HepG2 (cell line): Measurements from ENCODE around the gene ARL4C. TPM values are rescaled to one million over a fixed set of nuclear protein-coding genes. Genes with fewer than 3 reads are reported as not detected.

Source experiments
- MIXL1 ChIP-seq: IDR thresholded peaks from 2 replicates; pipeline ENCODE4 v1.6.1; 2016
- PRMT3 ChIP-seq: sonication (generic); formaldehyde crosslinking; IDR thresholded peaks from 2 replicates; pipeline ENCODE4 v1.8.1; 2022; ENCODE audit warnings: low read depth, mild to moderate bottlenecking, moderate library complexity, missing genetic modification reagents, borderline replicate concordance
- SMARCE1 ChIP-seq: fragments of 450-650 bp; IDR thresholded peaks from 2 replicates; pipeline ENCODE4 v1.6.1; 2017; ENCODE audit warnings: borderline replicate concordance
- ZBTB4 ChIP-seq: sonication (generic); formaldehyde crosslinking; IDR thresholded peaks from 2 replicates; pipeline ENCODE4 v1.4.0; 2020; ENCODE audit warnings: missing genetic modification reagents, mild to moderate bottlenecking, borderline replicate concordance
- ZBTB8A ChIP-seq: sonication (generic); formaldehyde crosslinking; IDR thresholded peaks from 2 replicates; pipeline ENCODE4 v1.4.0; 2020; ENCODE audit warnings: mild to moderate bottlenecking, low read depth, missing genetic modification reagents, borderline replicate concordance
- ZKSCAN1 ChIP-seq: fragments of 150-350 bp; IDR thresholded peaks from 2 replicates; pipeline ENCODE4 v1.6.1; 2014; ENCODE audit warnings: low read length
- ZNF232 ChIP-seq: sonication (generic); formaldehyde crosslinking; IDR thresholded peaks from 2 replicates; pipeline ENCODE4 v1.4.0; 2020; ENCODE audit warnings: missing genetic modification reagents, borderline replicate concordance
- ZNF350 ChIP-seq: sonication (generic); formaldehyde crosslinking; IDR thresholded peaks from 2 replicates; pipeline ENCODE4 v1.4.0; 2020; ENCODE audit warnings: mild to moderate bottlenecking, low read depth, missing genetic modification reagents, borderline replicate concordance
- ZNF512 ChIP-seq: sonication (generic); formaldehyde crosslinking; IDR thresholded peaks from 2 replicates; pipeline ENCODE4 v1.4.0; 2020; ENCODE audit warnings: mild to moderate bottlenecking, missing genetic modification reagents
- polyA plus RNA-seq, 8 experiments: library from polyadenylated mRNA; depleted of rRNA in 3 of 8; stranded (reverse) in 7 of 8; unstranded in 1 of 8; fragments of >200 nt; fragmentation: Illumina TruSeq in 4 of 8; extraction: Trizol in 4 of 8; gene quantifications; 2 replicates each; pipeline versions ENCODE4 v1.2.1 to v1.2.3, GENCODE V29; 2011 to 2016; ENCODE audit warnings: low read depth in 4 of 8, missing spikeins in 1 of 8, mixed read lengths in 1 of 8; ENCODE audit not compliant: insufficient read depth in 1 of 8
- total RNA-seq, 5 experiments: library from RNA; depleted of rRNA; stranded (reverse); fragments of >200 nt; fragmentation: Illumina TruSeq; extraction: Trizol; gene quantifications; 2 replicates each; pipeline ENCODE4 v1.2.3, GENCODE V29; 2016; ENCODE audit warnings: low read depth in 1 of 5
- TF ChIP-seq, protein P1 (sequence below): sonication (generic); formaldehyde crosslinking; IDR thresholded peaks from 2 replicates; pipeline ENCODE4 v1.4.0; 2020; ENCODE audit warnings: missing genetic modification reagents
- TF ChIP-seq, protein P2 (sequence below): sonication (generic); formaldehyde crosslinking; IDR thresholded peaks from 2 replicates; pipeline ENCODE4 v1.8.1; 2023; ENCODE audit warnings: mild to moderate bottlenecking, missing genetic modification reagents
- TF ChIP-seq, protein P3 (sequence below): sonication (generic); formaldehyde crosslinking; conservative IDR thresholded peaks from 2 replicates; pipeline ENCODE4 v1.4.0; 2020; ENCODE audit warnings: mild to moderate bottlenecking, missing genetic modification reagents, moderate library complexity
- TF ChIP-seq, protein P4 (sequence below): sonication (generic); formaldehyde crosslinking; IDR thresholded peaks from 2 replicates; pipeline ENCODE4 v1.4.0; 2020; ENCODE audit warnings: missing genetic modification reagents; ENCODE audit errors: not compliant biosample characterization

ARL4C gene
- total and polyA plus RNA-seq, 2 of the 13 experiments (the other 11 are each of a cell fraction or from before 2014, with no cell fraction given), result 0.07 to 0.15 TPM

DNA sequence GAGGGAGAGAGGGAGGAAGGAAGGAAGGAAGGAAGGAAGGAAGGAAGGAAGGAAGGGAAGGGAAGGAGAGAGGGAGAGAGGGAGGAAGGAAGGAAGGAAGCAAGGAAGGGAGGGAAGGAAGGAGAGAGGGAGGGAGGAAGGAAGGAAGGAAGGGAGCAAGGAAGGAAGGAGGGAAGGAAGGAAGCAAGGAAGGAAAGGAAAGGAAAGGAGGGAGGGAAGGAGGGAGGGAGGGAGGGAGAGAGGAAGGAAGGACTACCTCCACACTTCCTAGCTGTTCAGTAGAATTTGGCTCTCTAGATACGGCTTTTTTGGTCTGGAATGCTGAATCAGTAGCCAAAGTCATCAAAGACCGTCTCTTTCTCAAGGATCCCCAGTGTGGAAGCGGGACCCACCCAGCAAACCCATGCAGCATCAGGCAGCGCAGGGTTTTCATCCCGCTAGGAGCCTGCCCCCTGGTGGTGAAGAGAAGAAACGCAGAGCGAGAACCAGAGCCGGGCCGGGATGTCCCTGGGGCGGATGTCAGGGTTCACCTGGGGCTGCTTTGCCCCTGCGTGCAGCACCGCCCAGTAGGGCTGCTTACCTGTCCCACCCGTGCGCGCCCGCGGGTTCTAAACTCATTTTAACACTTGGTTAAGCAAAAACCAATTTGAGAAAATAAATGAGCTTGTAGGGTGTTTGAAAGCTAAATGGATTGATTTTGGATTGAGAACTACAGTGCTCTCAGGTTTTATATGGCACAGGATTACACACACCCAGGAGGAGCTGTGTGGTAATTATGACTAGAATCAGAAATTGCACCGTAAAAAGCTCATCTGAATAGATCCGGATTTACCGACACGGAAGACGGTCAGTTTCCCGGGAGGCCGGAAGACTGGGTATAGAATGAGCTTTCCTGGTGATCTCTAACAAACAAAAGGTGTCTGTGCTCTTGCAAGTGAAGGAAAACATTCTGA lies 48.1 kb upstream of the ARL4C start (continued):
- TF ChIP-seq ZNF232 (CRISPR knock-in tag) (peak; percentile 58; the same call in 1 of the 2 replicates), PRMT3 (CRISPR knock-in tag) (no peak), ZBTB4 (CRISPR knock-in tag) (no peak), SMARCE1 (no peak), ZKSCAN1 (peak; percentile 44; the same call in 1 of the 2 replicates), ZBTB8A (CRISPR knock-in tag) (no peak), ZNF350 (peak; percentile 47; the same call in 1 of the 2 replicates), MIXL1 (CRISPR knock-in tag) (no peak), ZNF512 (peak; percentile 89)
- TF ChIP-seq, protein P1, sequence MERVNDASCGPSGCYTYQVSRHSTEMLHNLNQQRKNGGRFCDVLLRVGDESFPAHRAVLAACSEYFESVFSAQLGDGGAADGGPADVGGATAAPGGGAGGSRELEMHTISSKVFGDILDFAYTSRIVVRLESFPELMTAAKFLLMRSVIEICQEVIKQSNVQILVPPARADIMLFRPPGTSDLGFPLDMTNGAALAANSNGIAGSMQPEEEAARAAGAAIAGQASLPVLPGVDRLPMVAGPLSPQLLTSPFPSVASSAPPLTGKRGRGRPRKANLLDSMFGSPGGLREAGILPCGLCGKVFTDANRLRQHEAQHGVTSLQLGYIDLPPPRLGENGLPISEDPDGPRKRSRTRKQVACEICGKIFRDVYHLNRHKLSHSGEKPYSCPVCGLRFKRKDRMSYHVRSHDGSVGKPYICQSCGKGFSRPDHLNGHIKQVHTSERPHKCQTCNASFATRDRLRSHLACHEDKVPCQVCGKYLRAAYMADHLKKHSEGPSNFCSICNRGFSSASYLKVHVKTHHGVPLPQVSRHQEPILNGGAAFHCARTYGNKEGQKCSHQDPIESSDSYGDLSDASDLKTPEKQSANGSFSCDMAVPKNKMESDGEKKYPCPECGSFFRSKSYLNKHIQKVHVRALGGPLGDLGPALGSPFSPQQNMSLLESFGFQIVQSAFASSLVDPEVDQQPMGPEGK (CRISPR knock-in tag), result peak; percentile 51
- TF ChIP-seq, protein P2, sequence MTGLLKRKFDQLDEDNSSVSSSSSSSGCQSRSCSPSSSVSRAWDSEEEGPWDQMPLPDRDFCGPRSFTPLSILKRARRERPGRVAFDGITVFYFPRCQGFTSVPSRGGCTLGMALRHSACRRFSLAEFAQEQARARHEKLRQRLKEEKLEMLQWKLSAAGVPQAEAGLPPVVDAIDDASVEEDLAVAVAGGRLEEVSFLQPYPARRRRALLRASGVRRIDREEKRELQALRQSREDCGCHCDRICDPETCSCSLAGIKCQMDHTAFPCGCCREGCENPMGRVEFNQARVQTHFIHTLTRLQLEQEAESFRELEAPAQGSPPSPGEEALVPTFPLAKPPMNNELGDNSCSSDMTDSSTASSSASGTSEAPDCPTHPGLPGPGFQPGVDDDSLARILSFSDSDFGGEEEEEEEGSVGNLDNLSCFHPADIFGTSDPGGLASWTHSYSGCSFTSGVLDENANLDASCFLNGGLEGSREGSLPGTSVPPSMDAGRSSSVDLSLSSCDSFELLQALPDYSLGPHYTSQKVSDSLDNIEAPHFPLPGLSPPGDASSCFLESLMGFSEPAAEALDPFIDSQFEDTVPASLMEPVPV (CRISPR knock-in tag), result no peak
- TF ChIP-seq, protein P3, sequence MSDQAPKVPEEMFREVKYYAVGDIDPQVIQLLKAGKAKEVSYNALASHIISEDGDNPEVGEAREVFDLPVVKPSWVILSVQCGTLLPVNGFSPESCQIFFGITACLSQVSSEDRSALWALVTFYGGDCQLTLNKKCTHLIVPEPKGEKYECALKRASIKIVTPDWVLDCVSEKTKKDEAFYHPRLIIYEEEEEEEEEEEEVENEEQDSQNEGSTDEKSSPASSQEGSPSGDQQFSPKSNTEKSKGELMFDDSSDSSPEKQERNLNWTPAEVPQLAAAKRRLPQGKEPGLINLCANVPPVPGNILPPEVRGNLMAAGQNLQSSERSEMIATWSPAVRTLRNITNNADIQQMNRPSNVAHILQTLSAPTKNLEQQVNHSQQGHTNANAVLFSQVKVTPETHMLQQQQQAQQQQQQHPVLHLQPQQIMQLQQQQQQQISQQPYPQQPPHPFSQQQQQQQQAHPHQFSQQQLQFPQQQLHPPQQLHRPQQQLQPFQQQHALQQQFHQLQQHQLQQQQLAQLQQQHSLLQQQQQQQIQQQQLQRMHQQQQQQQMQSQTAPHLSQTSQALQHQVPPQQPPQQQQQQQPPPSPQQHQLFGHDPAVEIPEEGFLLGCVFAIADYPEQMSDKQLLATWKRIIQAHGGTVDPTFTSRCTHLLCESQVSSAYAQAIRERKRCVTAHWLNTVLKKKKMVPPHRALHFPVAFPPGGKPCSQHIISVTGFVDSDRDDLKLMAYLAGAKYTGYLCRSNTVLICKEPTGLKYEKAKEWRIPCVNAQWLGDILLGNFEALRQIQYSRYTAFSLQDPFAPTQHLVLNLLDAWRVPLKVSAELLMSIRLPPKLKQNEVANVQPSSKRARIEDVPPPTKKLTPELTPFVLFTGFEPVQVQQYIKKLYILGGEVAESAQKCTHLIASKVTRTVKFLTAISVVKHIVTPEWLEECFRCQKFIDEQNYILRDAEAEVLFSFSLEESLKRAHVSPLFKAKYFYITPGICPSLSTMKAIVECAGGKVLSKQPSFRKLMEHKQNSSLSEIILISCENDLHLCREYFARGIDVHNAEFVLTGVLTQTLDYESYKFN (CRISPR knock-in tag), result no peak
- TF ChIP-seq, protein P4, sequence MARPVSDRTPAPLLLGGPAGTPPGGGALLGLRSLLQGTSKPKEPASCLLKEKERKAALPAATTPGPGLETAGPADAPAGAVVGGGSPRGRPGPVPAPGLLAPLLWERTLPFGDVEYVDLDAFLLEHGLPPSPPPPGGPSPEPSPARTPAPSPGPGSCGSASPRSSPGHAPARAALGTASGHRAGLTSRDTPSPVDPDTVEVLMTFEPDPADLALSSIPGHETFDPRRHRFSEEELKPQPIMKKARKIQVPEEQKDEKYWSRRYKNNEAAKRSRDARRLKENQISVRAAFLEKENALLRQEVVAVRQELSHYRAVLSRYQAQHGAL, result peak; percentile 28
